ENCODE results near the gene CDRT15. TPM values are rescaled to one million over a fixed set of nuclear protein-coding genes. Genes with fewer than 3 reads are reported as not detected.

Gene CDRT15
- total RNA-seq, 1 donor from 2014 or later, result not detected

GRCh38 chr17:14204084-14204483 is 32.6 kb downstream of the CDRT15 start:
- no peaks in the 10 kb centered on the region for H3K36me3 Mint-ChIP-seq (ENCODE audit: unreplicated experiment)
- peaks cover 4% of the 10 kb centered on the region for H3K9me3 Mint-ChIP-seq (ENCODE audit: unreplicated experiment)
- H3K27me3 Mint-ChIP-seq (ENCODE audit: unreplicated experiment), result no peaks in the 10 kb centered on the region
- H3K4me3 Mint-ChIP-seq (ENCODE audit: unreplicated experiment), result no peak overlapping the region
- DNase-seq, result no peak
- TF ChIP-seq CTCF (IDR thresholded peaks at IDR 0.05; ENCODE audit: partially characterized antibody, unreplicated experiment), result no peak
- no peaks in the 10 kb centered on the region for H3K4me1 Mint-ChIP-seq (ENCODE audit: low read depth, unreplicated experiment)
- H3K27ac Mint-ChIP-seq (ENCODE audit: unreplicated experiment), result no peak overlapping the region

- Mint-ChIP-seq H3K27ac (ENCODE audit: unreplicated experiment) (no peak overlapping the region), H3K36me3 (ENCODE audit: unreplicated experiment) (no peaks in the 10 kb centered on the region), H3K4me3 (ENCODE audit: unreplicated experiment) (no peak overlapping the region), H3K9me3 (ENCODE audit: unreplicated experiment) (peaks cover 4% of the 10 kb centered on the region), H3K4me1 (ENCODE audit: low read depth, unreplicated experiment) (no peaks in the 10 kb centered on the region), H3K27me3 (ENCODE audit: unreplicated experiment) (no peaks in the 10 kb centered on the region)
- no peak for DNase-seq
- TF ChIP-seq CTCF (IDR thresholded peaks at IDR 0.05; ENCODE audit: partially characterized antibody, unreplicated experiment), result no peak
Observed at GRCh38 chr17:14203388-14203787, 33.3 kb downstream of the CDRT15 start.

- no peak for DNase-seq
Observed at GRCh38 chr17:14202388-14203166, 34.1 kb downstream of the CDRT15 start.

GRCh38 chr17:14201988-14202380 is 34.7 kb downstream of the CDRT15 start:
- no peaks in the 10 kb centered on the region for H3K9me3 Mint-ChIP-seq (ENCODE audit: unreplicated experiment)
- peaks cover 5% of the 10 kb centered on the region for H3K4me1 Mint-ChIP-seq (ENCODE audit: low read depth, unreplicated experiment)
- TF ChIP-seq CTCF (IDR thresholded peaks at IDR 0.05; ENCODE audit: partially characterized antibody, unreplicated experiment), result no peak
- no peaks in the 10 kb centered on the region for H3K36me3 Mint-ChIP-seq (ENCODE audit: unreplicated experiment)
- no peak overlapping the region for H3K4me3 Mint-ChIP-seq (ENCODE audit: unreplicated experiment)
- H3K27me3 Mint-ChIP-seq (ENCODE audit: unreplicated experiment), result no peaks in the 10 kb centered on the region
- H3K27ac Mint-ChIP-seq (ENCODE audit: unreplicated experiment), result no peak overlapping the region
- DNase-seq, result no peak

More at GRCh38 chr17:14202388-14203166, 34.1 kb downstream of the CDRT15 start:
- no peaks in the 10 kb centered on the region for H3K27me3 Mint-ChIP-seq (ENCODE audit: unreplicated experiment)
- TF ChIP-seq CTCF (IDR thresholded peaks at IDR 0.05; ENCODE audit: partially characterized antibody, unreplicated experiment), result no peak
- H3K4me3 Mint-ChIP-seq (ENCODE audit: unreplicated experiment), result no peak overlapping the region
- H3K9me3 Mint-ChIP-seq (ENCODE audit: unreplicated experiment), result no peaks in the 10 kb centered on the region
- H3K27ac Mint-ChIP-seq (ENCODE audit: unreplicated experiment), result no peak overlapping the region
- peaks cover 4% of the 10 kb centered on the region for H3K4me1 Mint-ChIP-seq (ENCODE audit: low read depth, unreplicated experiment)
- no peaks in the 10 kb centered on the region for H3K36me3 Mint-ChIP-seq (ENCODE audit: unreplicated experiment)

Measured in glutamatergic neuron (in vitro differentiated cells).